ENCODE results near the gene MUC13.

The MUC13 gene

GRCh38 chr3:124886168-124887056 is 48.1 kb downstream of the MUC13 start:
- Histone ChIP-seq H3K27ac (ENCODE audit: low read depth, low read length) (peak overlapping the region; percentile 100), H3K79me2 (ENCODE audit: control insufficient read depth, insufficient read depth, low read length) (peaks cover 49% of the 10 kb centered on the region), H3K4ac (ENCODE audit: low read depth, low read length) (peak overlapping the region; percentile 99), H2AK5ac (ENCODE audit: low read length) (no peak overlapping the region), H3K56ac (ENCODE audit: low read length) (peak overlapping the region; percentile 84), H3K4me1 (ENCODE audit: control insufficient read depth, low read depth, low read length) (peaks cover 41% of the 10 kb centered on the region), H2BK120ac (ENCODE audit: low read depth, low read length) (peak overlapping the region; percentile 97), H3K18ac (ENCODE audit: low read length) (peak overlapping the region; percentile 98), H3K79me1 (ENCODE audit: low read length) (peaks cover 2% of the 10 kb centered on the region), H2BK15ac (replicated peaks; ENCODE audit: low read depth) (no peak overlapping the region), H2BK5ac (ENCODE audit: low read length) (peak overlapping the region; percentile 97), H3K23ac (ENCODE audit: low read length) (peak overlapping the region; percentile 80), H4K5ac (ENCODE audit: low read length) (no peak overlapping the region), H4K8ac (ENCODE audit: low read depth, low read length) (peak overlapping the region; percentile 68), H3K4me2 (ENCODE audit: low read length) (peak overlapping the region; percentile 25), H3K9ac (ENCODE audit: low read length) (peak overlapping the region; percentile 73), H3K4me3 (ENCODE audit: low read length) (peak overlapping the region; percentile 89), H3K27me3 (ENCODE audit: insufficient read depth, low read length, poor library complexity) (no peaks in the 10 kb centered on the region), H3K36me3 (ENCODE audit: control insufficient read depth, insufficient read depth, low read length) (peaks cover 3% of the 10 kb centered on the region)
- WGBS (ENCODE audit: extremely low coverage, insufficient coverage, low lambda C conversion rate), result no CpG with 5 or more reads among the region's 87 CpGs
- DNase-seq, result peak; percentile 86

GRCh38 chr3:124885466-124886167 is 48.9 kb downstream of the MUC13 start:
- WGBS (ENCODE audit: extremely low coverage, insufficient coverage, low lambda C conversion rate), result no CpG with 5 or more reads among the region's 17 CpGs
- H4K5ac ChIP-seq (ENCODE audit: low read length), result peak overlapping the region; percentile 50

GRCh38 chr3:124884474-124885101 is 50.0 kb downstream of the MUC13 start:
- peak overlapping the region; percentile 60 for H3K23ac ChIP-seq (ENCODE audit: low read length)
- peaks cover 2% of the 10 kb centered on the region for H3K79me1 ChIP-seq (ENCODE audit: low read length)
- no peak overlapping the region for H3K4ac ChIP-seq (ENCODE audit: low read depth, low read length)
- no peak for DNase-seq
- peaks cover 39% of the 10 kb centered on the region for H3K4me1 ChIP-seq (ENCODE audit: control insufficient read depth, low read depth, low read length)
- H3K27ac ChIP-seq (ENCODE audit: low read depth, low read length), result peak overlapping the region; percentile 0
- H2BK120ac ChIP-seq (ENCODE audit: low read depth, low read length), result no peak overlapping the region
- H2BK15ac ChIP-seq (replicated peaks; ENCODE audit: low read depth), result no peak overlapping the region
- peak overlapping the region; percentile 4 for H3K4me2 ChIP-seq (ENCODE audit: low read length)
- no peak overlapping the region for H4K5ac ChIP-seq (ENCODE audit: low read length)
- no peak overlapping the region for H3K4me3 ChIP-seq (ENCODE audit: low read length)
- no peak overlapping the region for H4K8ac ChIP-seq (ENCODE audit: low read depth, low read length)
- no peak overlapping the region for H2AK5ac ChIP-seq (ENCODE audit: low read length)
- peak overlapping the region; percentile 21 for H3K18ac ChIP-seq (ENCODE audit: low read length)
- H2BK5ac ChIP-seq (ENCODE audit: low read length), result peak overlapping the region; percentile 88
- peaks cover 66% of the 10 kb centered on the region for H3K79me2 ChIP-seq (ENCODE audit: control insufficient read depth, insufficient read depth, low read length)
- no peaks in the 10 kb centered on the region for H3K27me3 ChIP-seq (ENCODE audit: insufficient read depth, low read length, poor library complexity)
- WGBS (ENCODE audit: extremely low coverage, insufficient coverage, low lambda C conversion rate), result no CpG with 5 or more reads among the region's 7 CpGs
- H3K36me3 ChIP-seq (ENCODE audit: control insufficient read depth, insufficient read depth, low read length), result peaks cover 3% of the 10 kb centered on the region
- H3K56ac ChIP-seq (ENCODE audit: low read length), result peak overlapping the region; percentile 83
- peak overlapping the region; percentile 59 for H3K9ac ChIP-seq (ENCODE audit: low read length)

More at GRCh38 chr3:124885466-124886167, 48.9 kb downstream of the MUC13 start:
- H4K8ac ChIP-seq (ENCODE audit: low read depth, low read length), result no peak overlapping the region
- peak overlapping the region; percentile 73 for H3K9ac ChIP-seq (ENCODE audit: low read length)
- peak overlapping the region; percentile 84 for H3K56ac ChIP-seq (ENCODE audit: low read length)
- peak overlapping the region; percentile 98 for H3K18ac ChIP-seq (ENCODE audit: low read length)
- H2BK5ac ChIP-seq (ENCODE audit: low read length), result peak overlapping the region; percentile 12
- peak overlapping the region; percentile 99 for H3K4ac ChIP-seq (ENCODE audit: low read depth, low read length)
- peaks cover 3% of the 10 kb centered on the region for H3K36me3 ChIP-seq (ENCODE audit: control insufficient read depth, insufficient read depth, low read length)
- no peak overlapping the region for H2BK15ac ChIP-seq (replicated peaks; ENCODE audit: low read depth)
- DNase-seq, result peak; percentile 69
- H3K27ac ChIP-seq (ENCODE audit: low read depth, low read length), result peak overlapping the region; percentile 100
- no peak overlapping the region for H3K23ac ChIP-seq (ENCODE audit: low read length)
- H3K79me2 ChIP-seq (ENCODE audit: control insufficient read depth, insufficient read depth, low read length), result peaks cover 57% of the 10 kb centered on the region
- peak overlapping the region; percentile 8 for H3K4me2 ChIP-seq (ENCODE audit: low read length)
- H3K79me1 ChIP-seq (ENCODE audit: low read length), result peaks cover 2% of the 10 kb centered on the region
- no peak overlapping the region for H2AK5ac ChIP-seq (ENCODE audit: low read length)
- peak overlapping the region; percentile 49 for H3K4me3 ChIP-seq (ENCODE audit: low read length)
- H3K27me3 ChIP-seq (ENCODE audit: insufficient read depth, low read length, poor library complexity), result no peaks in the 10 kb centered on the region
- H3K4me1 ChIP-seq (ENCODE audit: control insufficient read depth, low read depth, low read length), result peaks cover 41% of the 10 kb centered on the region
- peak overlapping the region; percentile 34 for H2BK120ac ChIP-seq (ENCODE audit: low read depth, low read length)

- Histone ChIP-seq H4K8ac (ENCODE audit: low read depth, low read length) (no peak overlapping the region), H3K27me3 (ENCODE audit: insufficient read depth, low read length, poor library complexity) (no peaks in the 10 kb centered on the region), H2BK120ac (ENCODE audit: low read depth, low read length) (peak overlapping the region; percentile 7), H3K23ac (ENCODE audit: low read length) (peak overlapping the region; percentile 60), H3K4me2 (ENCODE audit: low read length) (peak overlapping the region; percentile 6), H3K4ac (ENCODE audit: low read depth, low read length) (peak overlapping the region; percentile 62), H3K56ac (ENCODE audit: low read length) (peak overlapping the region; percentile 90), H4K5ac (ENCODE audit: low read length) (no peak overlapping the region), H2AK5ac (ENCODE audit: low read length) (peak overlapping the region; percentile 41), H3K4me1 (ENCODE audit: control insufficient read depth, low read depth, low read length) (peaks cover 37% of the 10 kb centered on the region), H3K18ac (ENCODE audit: low read length) (peak overlapping the region; percentile 88), H3K79me2 (ENCODE audit: control insufficient read depth, insufficient read depth, low read length) (peaks cover 73% of the 10 kb centered on the region), H2BK5ac (ENCODE audit: low read length) (peak overlapping the region; percentile 69), H3K27ac (ENCODE audit: low read depth, low read length) (peak overlapping the region; percentile 75), H3K4me3 (ENCODE audit: low read length) (no peak overlapping the region), H3K79me1 (ENCODE audit: low read length) (peaks cover 2% of the 10 kb centered on the region), H3K36me3 (ENCODE audit: control insufficient read depth, insufficient read depth, low read length) (peaks cover 3% of the 10 kb centered on the region), H2BK15ac (replicated peaks; ENCODE audit: low read depth) (peak overlapping the region; percentile 15), H3K9ac (ENCODE audit: low read length) (peak overlapping the region; percentile 59)
- no peak for DNase-seq
- WGBS (ENCODE audit: extremely low coverage, insufficient coverage, low lambda C conversion rate), result no CpG with 5 or more reads among the region's 7 CpGs
Observed at GRCh38 chr3:124883766-124884473, 50.6 kb downstream of the MUC13 start.
